Peyer's patch (tissue), 4 donors: ENCODE measurements around the gene ZNF70.

Source experiments
- CTCF ChIP-seq, 6 experiments: fragments of 450-650 bp in 4 of 6; fragments of 200-600 bp in 2 of 6; sonication (generic) in 1 of 6; IDR thresholded peaks; one replicate each; pipeline ENCODE4 v1.5.1; 2017 to 2019; ENCODE audit warnings: antibody characterized with exemption in 6 of 6, mild to moderate bottlenecking in 3 of 6, moderate library complexity in 1 of 6
- POLR2A ChIP-seq, 2 donors: fragments of 450-650 bp; IDR thresholded peaks; one replicate each; pipeline ENCODE4 v1.5.1; 2017; ENCODE audit warnings: antibody characterized with exemption in 2 of 2, mild to moderate bottlenecking in 2 of 2, moderate library complexity in 2 of 2

GRCh38 chr22:23782252-23782651, 31.3 kb upstream of the ZNF70 start:
- TF ChIP-seq CTCF (IDR thresholded peaks at IDR 0.05): no peak
- no peak for TF ChIP-seq POLR2A (IDR thresholded peaks at IDR 0.05)
